WI38 (cell line): ENCODE measurements around the gene RHBDL3.
A peak's percentile ranks its signal among the peaks of the same experiment; 100 is the strongest.

ENCODE experiments used
- H3K4me3 ChIP-seq: 2 replicates; pipeline ENCODE4 v1.5.1; 2011; ENCODE audit warnings: low read depth, mild to moderate bottlenecking, control low read depth, low read length
- CTCF ChIP-seq: IDR thresholded peaks from 2 replicates; pipeline ENCODE4 v1.5.1; 2012; ENCODE audit warnings: low read depth, mild to moderate bottlenecking, control low read depth, low read length

The RHBDL3 gene

GRCh38 chr17:32330147-32330546 is 64.5 kb downstream of the RHBDL3 start:
- no peak for TF ChIP-seq CTCF
- no peak overlapping the region for H3K4me3 ChIP-seq

GRCh38 chr17:32331243-32332040 is 65.8 kb downstream of the RHBDL3 start:
- TF ChIP-seq CTCF, result no peak
- H3K4me3 ChIP-seq, result no peak overlapping the region

GRCh38 chr17:32333187-32333586 is 67.6 kb downstream of the RHBDL3 start:
- no peak overlapping the region for H3K4me3 ChIP-seq
- TF ChIP-seq CTCF, result no peak

GRCh38 chr17:32335046-32335445 is 69.4 kb downstream of the RHBDL3 start:
- H3K4me3 ChIP-seq, result no peak overlapping the region
- TF ChIP-seq CTCF, result no peak

GRCh38 chr17:32335687-32336086 is 70.1 kb downstream of the RHBDL3 start:
- no peak for TF ChIP-seq CTCF
- H3K4me3 ChIP-seq, result no peak overlapping the region

- peak overlapping the region; percentile 72 for H3K4me3 ChIP-seq
- no peak for TF ChIP-seq CTCF
Observed at GRCh38 chr17:32341141-32341856, 75.7 kb downstream of the RHBDL3 start.

- peak within 1 kb of the TSS; percentile 72 for H3K4me3 ChIP-seq
- no peak for TF ChIP-seq CTCF
Observed at GRCh38 chr17:32341857-32342602, 76.4 kb downstream of the RHBDL3 start, which contains the start of gene C17orf75. TSS of gene C17orf75 (minus strand) at chr17:32342173. CDS start at chr17:32342139, 34 bp downstream.
